Astrocyte (in vitro differentiated cells and primary cell): Measurements from ENCODE around the gene CDK16. TPM values are rescaled to one million over a fixed set of nuclear protein-coding genes. Genes with fewer than 3 reads are reported as not detected.

Experiments used
- DNase-seq: peaks from one replicate; pipeline ENCODE4 v3.0.0-alpha.2; 2010; ENCODE audit warnings: low read depth
- FAIRE-seq: peaks from 2 replicates; lab custom pipeline; 2011; peaks lifted over from hg19 to GRCh38; lab: Jason Lieb, UNC
- H2AFZ ChIP-seq: 2 replicates; pipeline ENCODE4 v1.6.0; 2012; ENCODE audit warnings: low read depth, low read length, inconsistent platforms
- H3K27ac ChIP-seq: 2 replicates; pipeline ENCODE4 v1.5.1; 2011; ENCODE audit warnings: low read depth, low read length, inconsistent platforms
- H3K27me3 ChIP-seq: 2 replicates; pipeline ENCODE4 v1.6.0; 2011; ENCODE audit warnings: low read length, inconsistent platforms; ENCODE audit not compliant: insufficient read depth
- H3K36me3 ChIP-seq: 2 replicates; pipeline ENCODE4 v1.5.1; 2011; ENCODE audit warnings: low read length, inconsistent platforms; ENCODE audit not compliant: insufficient read depth
- H3K4me1 ChIP-seq: 2 replicates; pipeline ENCODE4 v1.5.1; 2011; ENCODE audit warnings: low read length, inconsistent platforms; ENCODE audit not compliant: insufficient read depth
- H3K4me2 ChIP-seq: 2 replicates; pipeline ENCODE4 v1.6.0; 2012; ENCODE audit warnings: low read length, inconsistent platforms
- H3K4me3 ChIP-seq: 2 replicates; pipeline ENCODE4 v1.5.1; 2011; ENCODE audit warnings: low read depth, mild to moderate bottlenecking, low read length, inconsistent platforms; ENCODE audit not compliant: insufficient read depth
- H3K79me2 ChIP-seq: 2 replicates; pipeline ENCODE4 v1.6.0; 2012; ENCODE audit warnings: mild to moderate bottlenecking, low read length, inconsistent platforms; ENCODE audit not compliant: insufficient read depth
- H3K9ac ChIP-seq: 2 replicates; pipeline ENCODE4 v1.6.0; 2012; ENCODE audit warnings: mild to moderate bottlenecking, low read length, inconsistent platforms
- H3K9me3 ChIP-seq: 2 replicates; pipeline ENCODE4 v1.5.1; 2012; ENCODE audit warnings: low read depth, mild to moderate bottlenecking, low read length, inconsistent platforms; ENCODE audit not compliant: insufficient read depth
- H4K20me1 ChIP-seq: 2 replicates; pipeline ENCODE4 v1.6.0; 2012; ENCODE audit warnings: low read length, inconsistent platforms; ENCODE audit not compliant: insufficient read depth
- H3K27ac Mint-ChIP-seq: one replicate; pipeline ENCODE4 v1.8.0; 2021; ENCODE audit warnings: mild to moderate bottlenecking, mixed read lengths; ENCODE audit not compliant: unreplicated experiment
- H3K27me3 Mint-ChIP-seq: one replicate; pipeline ENCODE4 v1.8.0; 2021; ENCODE audit warnings: low read depth, mixed read lengths; ENCODE audit not compliant: unreplicated experiment
- H3K36me3 Mint-ChIP-seq: one replicate; pipeline ENCODE4 v1.8.0; 2021; ENCODE audit warnings: low read depth, mixed read lengths; ENCODE audit not compliant: unreplicated experiment
- H3K4me1 Mint-ChIP-seq: one replicate; pipeline ENCODE4 v1.8.0; 2021; ENCODE audit warnings: low read depth, mixed read lengths; ENCODE audit not compliant: unreplicated experiment
- H3K4me3 Mint-ChIP-seq: one replicate; pipeline ENCODE4 v1.8.0; 2021; ENCODE audit warnings: mild to moderate bottlenecking, moderate library complexity, mixed read lengths; ENCODE audit not compliant: unreplicated experiment
- H3K9me3 Mint-ChIP-seq: one replicate; pipeline ENCODE4 v1.8.0; 2021; ENCODE audit warnings: mild to moderate bottlenecking, mixed read lengths; ENCODE audit not compliant: unreplicated experiment
- EZH2 ChIP-seq: IDR thresholded peaks from 2 replicates; pipeline ENCODE4 v1.6.1; 2012; ENCODE audit warnings: mild to moderate bottlenecking, low read length, inconsistent platforms; ENCODE audit not compliant: insufficient read depth
- total RNA-seq: library from RNA; stranded (reverse); gene quantifications from 2 replicates; pipeline ENCODE4 v1.2.1, GENCODE V29; 2021
- TF ChIP-seq, protein P1 (sequence below): IDR thresholded peaks from 2 replicates; pipeline ENCODE4 v1.5.1; 2011; ENCODE audit warnings: low read depth, mild to moderate bottlenecking, inconsistent platforms, low read length, moderate library complexity; ENCODE audit not compliant: insufficient read depth

Gene CDK16
- total RNA-seq, 1 donor from 2014 or later: 128 TPM

DNA sequence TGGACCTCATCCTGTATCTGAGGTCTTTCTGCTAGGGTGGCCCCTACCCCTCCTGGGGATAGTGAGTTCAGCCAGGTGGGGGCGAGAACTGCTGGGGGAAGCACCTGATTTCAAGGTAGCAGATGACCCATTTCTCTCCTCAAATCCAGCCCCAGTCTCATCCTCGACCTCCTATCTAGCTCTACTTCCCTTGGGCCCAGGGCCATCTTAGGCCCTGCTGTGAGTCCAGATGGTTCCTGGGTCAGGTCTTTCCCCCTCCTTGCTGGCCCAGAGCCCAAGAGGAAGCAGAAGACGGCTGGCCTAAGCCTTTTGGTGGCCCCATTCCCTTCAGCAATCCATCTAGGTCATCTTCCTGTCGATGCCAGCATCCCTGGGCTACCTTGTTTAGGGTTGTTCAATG, 3.3 kb downstream of the CDK16 start:
- no peak overlapping the region for H3K4me3 Mint-ChIP-seq
- Histone ChIP-seq H3K9ac (no peak overlapping the region), H3K27me3 (no peaks in the 10 kb centered on the region), H3K36me3 (peaks cover 8% of the 10 kb centered on the region), H3K79me2 (peaks cover 48% of the 10 kb centered on the region), H3K4me3 (no peak overlapping the region), H3K4me1 (peaks cover 17% of the 10 kb centered on the region), H2AFZ (no peak overlapping the region), H4K20me1 (peaks cover 39% of the 10 kb centered on the region), H3K9me3 (no peaks in the 10 kb centered on the region), H3K4me2 (peak overlapping the region; percentile 11), H3K27ac (no peak overlapping the region)
- peaks cover 23% of the 10 kb centered on the region for H3K4me1 Mint-ChIP-seq
- TF ChIP-seq EZH2: no peak
- TF ChIP-seq, protein P1, sequence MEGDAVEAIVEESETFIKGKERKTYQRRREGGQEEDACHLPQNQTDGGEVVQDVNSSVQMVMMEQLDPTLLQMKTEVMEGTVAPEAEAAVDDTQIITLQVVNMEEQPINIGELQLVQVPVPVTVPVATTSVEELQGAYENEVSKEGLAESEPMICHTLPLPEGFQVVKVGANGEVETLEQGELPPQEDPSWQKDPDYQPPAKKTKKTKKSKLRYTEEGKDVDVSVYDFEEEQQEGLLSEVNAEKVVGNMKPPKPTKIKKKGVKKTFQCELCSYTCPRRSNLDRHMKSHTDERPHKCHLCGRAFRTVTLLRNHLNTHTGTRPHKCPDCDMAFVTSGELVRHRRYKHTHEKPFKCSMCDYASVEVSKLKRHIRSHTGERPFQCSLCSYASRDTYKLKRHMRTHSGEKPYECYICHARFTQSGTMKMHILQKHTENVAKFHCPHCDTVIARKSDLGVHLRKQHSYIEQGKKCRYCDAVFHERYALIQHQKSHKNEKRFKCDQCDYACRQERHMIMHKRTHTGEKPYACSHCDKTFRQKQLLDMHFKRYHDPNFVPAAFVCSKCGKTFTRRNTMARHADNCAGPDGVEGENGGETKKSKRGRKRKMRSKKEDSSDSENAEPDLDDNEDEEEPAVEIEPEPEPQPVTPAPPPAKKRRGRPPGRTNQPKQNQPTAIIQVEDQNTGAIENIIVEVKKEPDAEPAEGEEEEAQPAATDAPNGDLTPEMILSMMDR: no peak
- H3K27ac Mint-ChIP-seq: no peak overlapping the region
- peaks cover 7% of the 10 kb centered on the region for H3K36me3 Mint-ChIP-seq
- H3K27me3 Mint-ChIP-seq: no peaks in the 10 kb centered on the region
- H3K9me3 Mint-ChIP-seq: peaks cover 3% of the 10 kb centered on the region
- FAIRE-seq: no peak
- DNase-seq: no peak

DNA sequence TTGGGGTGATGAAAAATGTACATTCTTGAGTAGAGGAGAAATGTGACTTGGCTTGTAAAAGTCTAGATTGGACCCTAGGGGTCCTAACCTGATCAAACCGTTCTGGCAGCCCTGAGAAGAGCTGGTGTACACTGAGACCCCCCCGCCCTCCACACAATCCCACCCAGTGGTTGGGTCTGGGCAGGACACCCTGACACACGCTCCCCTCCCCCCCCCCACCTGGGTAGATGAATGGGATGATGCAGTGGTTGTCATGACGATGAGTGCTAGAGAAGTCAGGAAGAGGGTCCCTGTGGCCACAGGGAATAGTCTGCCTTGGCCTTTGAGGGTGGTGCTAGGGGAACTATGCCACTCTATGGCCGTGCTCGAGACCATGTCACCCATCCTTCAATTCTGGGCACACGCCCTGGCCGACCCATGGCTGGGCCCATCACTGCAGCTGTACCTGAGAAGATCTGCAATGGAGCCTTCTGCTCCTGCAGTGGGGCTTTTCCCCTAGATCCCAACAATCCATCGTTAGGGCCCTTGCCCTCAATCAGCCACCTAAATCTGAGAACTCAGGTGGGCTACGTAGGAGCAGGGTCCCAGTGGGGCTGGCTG, 4.4 kb downstream of the CDK16 start:
- Histone ChIP-seq H2AFZ (no peak overlapping the region), H3K27me3 (no peaks in the 10 kb centered on the region), H3K4me3 (no peak overlapping the region), H3K9ac (no peak overlapping the region), H3K4me2 (no peak overlapping the region), H3K4me1 (peaks cover 10% of the 10 kb centered on the region), H3K9me3 (no peaks in the 10 kb centered on the region), H3K79me2 (peaks cover 48% of the 10 kb centered on the region), H3K27ac (no peak overlapping the region), H3K36me3 (peaks cover 8% of the 10 kb centered on the region), H4K20me1 (peaks cover 34% of the 10 kb centered on the region)
- Mint-ChIP-seq H3K9me3 (peaks cover 3% of the 10 kb centered on the region), H3K36me3 (peaks cover 7% of the 10 kb centered on the region), H3K27me3 (no peaks in the 10 kb centered on the region), H3K4me1 (peaks cover 15% of the 10 kb centered on the region), H3K4me3 (no peak overlapping the region), H3K27ac (no peak overlapping the region)
- DNase-seq (no peak), FAIRE-seq (no peak)
- no peak for TF ChIP-seq EZH2
- TF ChIP-seq, protein P1: no peak

DNA sequence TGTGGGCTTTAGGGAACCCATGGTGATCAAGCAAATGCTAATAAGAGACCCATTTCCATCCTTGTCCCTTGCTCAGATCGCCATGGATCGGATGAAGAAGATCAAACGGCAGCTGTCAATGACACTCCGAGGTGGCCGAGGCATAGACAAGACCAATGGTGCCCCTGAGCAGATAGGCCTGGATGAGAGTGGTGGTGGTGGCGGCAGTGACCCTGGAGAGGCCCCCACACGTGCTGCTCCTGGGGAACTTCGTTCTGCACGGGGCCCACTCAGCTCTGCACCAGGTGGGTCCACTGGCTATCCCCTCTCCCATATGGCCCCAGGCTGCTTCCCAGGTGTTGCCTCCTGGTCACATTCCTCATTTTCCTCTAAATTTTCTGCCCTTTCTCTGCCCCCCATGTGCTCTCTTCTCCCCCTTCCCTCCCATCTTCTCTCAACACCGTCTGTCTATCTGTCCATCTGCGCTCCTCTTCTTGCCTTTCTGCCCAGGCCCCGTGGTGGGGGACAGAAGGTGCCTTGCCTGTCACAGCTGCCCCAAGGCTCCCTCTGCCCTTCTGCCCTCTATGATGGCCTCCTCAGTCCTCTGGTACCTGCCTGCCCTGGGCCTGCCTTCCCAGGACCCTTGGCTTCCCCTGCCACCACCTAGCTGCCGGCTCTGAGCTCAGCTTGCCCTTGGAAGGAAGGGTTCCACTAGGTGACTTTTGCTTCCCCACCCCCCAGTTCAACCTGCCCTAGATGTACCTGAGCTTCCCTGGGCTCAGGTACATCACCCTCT, 5.2 kb downstream of the CDK16 start:
- Mint-ChIP-seq H3K4me1 (peaks cover 15% of the 10 kb centered on the region), H3K27me3 (no peaks in the 10 kb centered on the region), H3K36me3 (peaks cover 7% of the 10 kb centered on the region), H3K4me3 (no peak overlapping the region), H3K27ac (no peak overlapping the region), H3K9me3 (peaks cover 3% of the 10 kb centered on the region)
- Histone ChIP-seq H3K4me2 (no peak overlapping the region), H4K20me1 (peaks cover 34% of the 10 kb centered on the region), H3K4me3 (no peak overlapping the region), H3K36me3 (peaks cover 8% of the 10 kb centered on the region), H3K79me2 (peaks cover 44% of the 10 kb centered on the region), H3K27ac (no peak overlapping the region), H3K9me3 (no peaks in the 10 kb centered on the region), H3K9ac (no peak overlapping the region), H2AFZ (no peak overlapping the region), H3K27me3 (no peaks in the 10 kb centered on the region), H3K4me1 (peaks cover 10% of the 10 kb centered on the region)
- no peak for TF ChIP-seq EZH2
- TF ChIP-seq, protein P1: no peak
- FAIRE-seq: no peak
- no peak for DNase-seq
